H1 (cell line): ENCODE results near the gene HSPA1B. TPM values are rescaled to one million over a fixed set of nuclear protein-coding genes. Genes with fewer than 3 reads are reported as not detected.
"Not testable (repeated sequence)": the region's sequence is repeated elsewhere in the genome, so short reads cannot be mapped to it uniquely, and the experiment has no call there.

Source experiments
- CTCF ChIA-PET: fragments of 300-600 bp; sonication (Branson Sonifier 250); formaldehyde crosslinking; loops from one replicate; lab custom pipeline; 2021; ENCODE audit not compliant: partially characterized antibody; lab: Charles Lee
- POLR2A ChIA-PET: fragments of 300-600 bp; sonication (Branson Sonifier 250); formaldehyde crosslinking; loops from one replicate; lab custom pipeline; 2021; ENCODE audit warnings: inconsistent platforms; ENCODE audit not compliant: partially characterized antibody; lab: Charles Lee
- DNase-seq, 2 experiments: peaks; one replicate each; pipeline versions ENCODE4 v3.0.0 to v3.0.0-alpha.2; 2010 to 2022; ENCODE audit warnings: low spot score in 2 of 2, low read depth in 1 of 2, mixed read lengths in 1 of 2
- FAIRE-seq: peaks from 2 replicates; lab custom pipeline; 2011; peaks lifted over from hg19 to GRCh38; lab: Jason Lieb, UNC
- H2AFZ ChIP-seq: 2 replicates; pipeline ENCODE4 v1.8.1; 2012; ENCODE audit warnings: low read length, inconsistent platforms
- H2AK5ac ChIP-seq: 2 replicates; pipeline ENCODE4 v1.6.1; 2013; ENCODE audit warnings: low read depth, low read length
- H2BK120ac ChIP-seq: replicated peaks from 2 replicates; pipeline ENCODE3; 2013; ENCODE audit warnings: low read depth, low read length, inconsistent platforms
- H2BK12ac ChIP-seq: 2 replicates; pipeline ENCODE4 v1.6.1; 2013; ENCODE audit warnings: low read depth, low read length
- H2BK15ac ChIP-seq: 2 replicates; pipeline ENCODE4 v1.6.1; 2013; ENCODE audit warnings: low read length
- H2BK20ac ChIP-seq: 2 replicates; pipeline ENCODE4 v1.6.1; 2013; ENCODE audit warnings: low read length
- H2BK5ac ChIP-seq: 2 replicates; pipeline ENCODE4 v1.6.1; 2013; ENCODE audit warnings: low read depth, low read length
- H3K14ac ChIP-seq: 2 replicates; pipeline ENCODE4 v1.6.1; 2013; ENCODE audit warnings: inconsistent platforms; ENCODE audit not compliant: insufficient read length
- H3K18ac ChIP-seq: 2 replicates; pipeline ENCODE4 v1.6.1; 2013; ENCODE audit warnings: low read length; ENCODE audit errors: extremely low read depth
- H3K23ac ChIP-seq: 2 replicates; pipeline ENCODE4 v1.6.1; 2013; ENCODE audit warnings: inconsistent platforms; ENCODE audit not compliant: insufficient read length
- H3K23me2 ChIP-seq: 2 replicates; pipeline ENCODE4 v1.6.1; 2013; ENCODE audit warnings: low read depth, low read length
- H3K27ac ChIP-seq: 2 replicates; pipeline ENCODE4 v1.6.1; 2011; ENCODE audit warnings: low read depth, low read length, inconsistent platforms
- H3K27me3 ChIP-seq, 4 experiments: replicated peaks in 1 of 4; 1 replicate in 1 of 4; 2 replicates in 3 of 4; pipeline versions ENCODE4 v1.6.1 to v1.8.1; 2011 to 2013; ENCODE audit warnings: low read length in 3 of 4, mild to moderate bottlenecking in 3 of 4, inconsistent platforms in 2 of 4, mixed read lengths in 2 of 4, moderate library complexity in 1 of 4; ENCODE audit not compliant: control insufficient read depth in 3 of 4, insufficient read depth in 3 of 4; ENCODE audit errors: extremely low read depth in 1 of 4
- H3K36me3 ChIP-seq, 4 experiments: 2 replicates each; pipeline versions ENCODE4 v1.6.1 to v1.8.1; 2011 to 2013; ENCODE audit warnings: mild to moderate bottlenecking in 4 of 4, low read length in 3 of 4, moderate library complexity in 2 of 4, control low read depth in 1 of 4, inconsistent platforms in 1 of 4; ENCODE audit not compliant: insufficient read depth in 4 of 4, control insufficient read depth in 2 of 4
- H3K4ac ChIP-seq: replicated peaks from 2 replicates; pipeline ENCODE3; 2013; ENCODE audit warnings: low read length, low read depth, mixed read lengths, inconsistent platforms; ENCODE audit not compliant: insufficient read length
- H3K4me1 ChIP-seq, 4 experiments: replicated peaks in 1 of 4; 1 replicate in 1 of 4; 2 replicates in 3 of 4; pipeline versions ENCODE4 v1.6.1 to v1.8.1; 2011 to 2013; ENCODE audit warnings: low read length in 3 of 4, inconsistent platforms in 2 of 4, mixed read lengths in 1 of 4; ENCODE audit not compliant: insufficient read depth in 4 of 4, control insufficient read depth in 3 of 4
- H3K4me2 ChIP-seq, 2 experiments: 2 replicates each; pipeline versions ENCODE4 v1.6.1 to v1.8.1; 2011 to 2013; ENCODE audit warnings: low read depth in 2 of 2, low read length in 2 of 2, control low read depth in 1 of 2, inconsistent platforms in 1 of 2, mild to moderate bottlenecking in 1 of 2; ENCODE audit not compliant: insufficient read depth in 1 of 2
- H3K4me3 ChIP-seq, 4 experiments: fragments of 200-600, 300-600 bp in 1 of 4; sonication (generic), shearing (Covaris generic), sonication (Bioruptor Twin) in 1 of 4; 2 replicates each; pipeline versions ENCODE4 v1.5.1 to v1.8.1; 2011 to 2016; ENCODE audit warnings: low read length in 4 of 4, low read depth in 3 of 4, control low read depth in 2 of 4, inconsistent platforms in 2 of 4, mild to moderate bottlenecking in 2 of 4, mixed read lengths in 1 of 4, moderate library complexity in 1 of 4; ENCODE audit not compliant: insufficient read depth in 2 of 4; ENCODE audit errors: extremely low read depth in 1 of 4
- H3K56ac ChIP-seq: replicated peaks from 2 replicates; pipeline ENCODE3; 2013; ENCODE audit warnings: low read depth, mild to moderate bottlenecking, mixed read lengths, low read length, inconsistent platforms; ENCODE audit not compliant: insufficient read length
- H3K79me1 ChIP-seq: 2 replicates; pipeline ENCODE4 v1.6.1; 2013; ENCODE audit warnings: low read depth, low read length, control low read depth
- H3K79me2 ChIP-seq, 2 experiments: 2 replicates each; pipeline versions ENCODE4 v1.6.1 to v1.8.1; 2012 to 2013; ENCODE audit warnings: low read length in 2 of 2, mild to moderate bottlenecking in 2 of 2, inconsistent platforms in 1 of 2; ENCODE audit not compliant: insufficient read depth in 2 of 2, control insufficient read depth in 1 of 2
- H3K9ac ChIP-seq, 4 experiments: replicated peaks in 1 of 4; 1 replicate in 1 of 4; 2 replicates in 3 of 4; pipeline versions ENCODE4 v1.6.1 to v1.8.1; 2011 to 2013; ENCODE audit warnings: low read depth in 3 of 4, low read length in 3 of 4, control low read depth in 2 of 4, mild to moderate bottlenecking in 2 of 4, moderate library complexity in 2 of 4, inconsistent platforms in 1 of 4; ENCODE audit errors: extremely low read depth in 1 of 4
- H3K9me3 ChIP-seq, 2 experiments: 2 replicates each; pipeline versions ENCODE4 v1.6.1 to v1.8.1; 2012 to 2013; ENCODE audit warnings: mild to moderate bottlenecking in 2 of 2, moderate library complexity in 2 of 2, control low read depth in 1 of 2, inconsistent platforms in 1 of 2, low read depth in 1 of 2, low read length in 1 of 2, mixed read lengths in 1 of 2; ENCODE audit not compliant: insufficient read depth in 2 of 2
- H4K20me1 ChIP-seq, 2 experiments: replicated peaks in 1 of 2; 2 replicates each; pipeline versions ENCODE3 to v1.8.1; 2011 to 2013; ENCODE audit warnings: inconsistent platforms in 2 of 2, low read length in 2 of 2, mild to moderate bottlenecking in 1 of 2; ENCODE audit not compliant: insufficient read depth in 2 of 2, control insufficient read depth in 1 of 2
- H4K5ac ChIP-seq: 2 replicates; pipeline ENCODE4 v1.6.1; 2013; ENCODE audit warnings: low read length, low read depth, mixed read lengths, inconsistent platforms; ENCODE audit not compliant: insufficient read length
- H4K8ac ChIP-seq: 2 replicates; pipeline ENCODE4 v1.8.0; 2013; ENCODE audit warnings: mild to moderate bottlenecking, moderate library complexity, low read length, inconsistent platforms; ENCODE audit not compliant: insufficient read depth; ENCODE audit errors: extremely low read depth
- H4K91ac ChIP-seq: replicated peaks from 2 replicates; pipeline ENCODE3; 2013; ENCODE audit warnings: low read length, mixed read lengths, inconsistent platforms; ENCODE audit not compliant: insufficient read length
- WGBS, 2 experiments: shearing (Covaris generic) in 1 of 2; methylation state at CpG; one replicate each; pipeline versions ENCODE4 v1.1.6 to v1.1.7; 2013 to 2015; ENCODE audit warnings: low lambda C conversion rate in 2 of 2, mixed read lengths in 2 of 2, inconsistent platforms in 1 of 2, low coverage in 1 of 2, missing lambda C conversion rate in 1 of 2; ENCODE audit not compliant: insufficient replicate concordance in 2 of 2, insufficient coverage in 1 of 2, insufficient read length in 1 of 2; ENCODE audit errors: extremely low coverage in 1 of 2, missing lambda C conversion rate in 1 of 2; 5-methylcytosine and 5-hydroxymethylcytosine counted together
- polyA plus RNA-seq, 7 experiments: library from polyadenylated mRNA; depleted of rRNA in 3 of 7; stranded (reverse) in 5 of 7; unstranded in 2 of 7; fragments of >200 nt in 5 of 7; fragments of 200-250 nt in 2 of 7; gene quantifications; 1 replicate in 5 of 7; 2 replicates in 1 of 7; 4 replicates in 1 of 7; pipeline versions ENCODE4 v1.2.1 to v1.2.3, GENCODE V29; 2011 to 2013; ENCODE audit warnings: missing spikeins in 2 of 7, mixed read lengths in 2 of 7
- total RNA-seq: library from RNA; stranded (reverse); fragmentation: NEBNext Ultra II Directional; extraction: Animal tissue kit (Norgen Biotek cat#: 25700); gene quantifications from 2 replicates; pipeline ENCODE4 v1.2.1, GENCODE V29; 2021

Gene HSPA1B
- total and polyA plus RNA-seq, 2 of the 8 experiments (the other 6 are each of a cell fraction or from before 2014, with no cell fraction given): 36.6 to 76.6 TPM

DNA sequence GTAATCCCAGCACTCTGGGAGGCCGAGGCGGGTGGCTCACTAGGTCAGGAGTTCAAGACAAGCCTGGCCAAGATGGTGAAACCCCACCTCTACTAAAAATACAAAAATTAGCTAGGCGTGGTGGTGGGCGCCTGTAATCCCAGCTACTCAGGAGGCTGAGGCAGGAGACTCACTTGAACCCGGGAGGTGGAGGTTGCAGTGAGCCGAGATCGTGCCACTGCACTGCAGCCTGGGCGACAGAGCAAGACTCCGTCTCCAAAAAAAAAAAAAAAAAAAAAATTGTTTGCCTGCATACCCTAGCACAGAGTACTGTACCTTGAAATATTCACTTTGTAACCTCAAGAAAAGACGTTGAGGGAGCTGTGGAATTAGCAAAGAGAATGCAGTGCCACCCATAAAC is 7.1 kb upstream of the HSPA1B start:
- H3K14ac ChIP-seq, H3K56ac ChIP-seq, FAIRE-seq, H2BK12ac ChIP-seq, H4K5ac ChIP-seq, H3K4me3 ChIP-seq, H2AK5ac ChIP-seq, H2BK120ac ChIP-seq, H3K27ac ChIP-seq, H3K4me1 ChIP-seq, H3K23me2 ChIP-seq, H3K4me2 ChIP-seq, H2BK5ac ChIP-seq, H3K79me2 ChIP-seq, H3K27me3 ChIP-seq, H4K91ac ChIP-seq, H3K79me1 ChIP-seq, H4K8ac ChIP-seq, H3K9ac ChIP-seq, H3K9me3 ChIP-seq, H4K20me1 ChIP-seq, H2BK20ac ChIP-seq, H3K36me3 ChIP-seq, H3K4ac ChIP-seq, H2AFZ ChIP-seq, H2BK15ac ChIP-seq, H3K18ac ChIP-seq, DNase-seq, H3K23ac ChIP-seq: not testable (repeated sequence)
- WGBS, 2 experiments: 88% methylated on average over 7 of the region's 10 CpGs; no CpG with 5 or more reads in 1 of the 2 experiments
- ChIA-PET CTCF (interaction anchor here (0.6 to 2.6 kb wide), 7 partner anchors 10 to 162 kb away, joined by 3 to 11 read pairs (median 4); no protein-coding TSS in a partner anchor), POLR2A (interaction anchor here (1.0 to 10.9 kb wide), 5 partner anchors 11 to 25 kb away, joined by 4 to 136 read pairs (median 4); partner anchors contain the start of gene VARS1)
